Stimulated activated CD8-positive, alpha-beta memory T cell treated with anti-CD3 and anti-CD28 coated beads, Interleukin-15, amount 100 ng/mL, for 48 hours (primary cell): Measurements from ENCODE around the gene BCAN.

ENCODE experiments used
- DNase-seq, 2 donors: peaks; one replicate each; pipeline ENCODE4 v3.0.0-alpha.2; 2020; ENCODE audit warnings: low read depth in 2 of 2

Gene BCAN

DNA sequence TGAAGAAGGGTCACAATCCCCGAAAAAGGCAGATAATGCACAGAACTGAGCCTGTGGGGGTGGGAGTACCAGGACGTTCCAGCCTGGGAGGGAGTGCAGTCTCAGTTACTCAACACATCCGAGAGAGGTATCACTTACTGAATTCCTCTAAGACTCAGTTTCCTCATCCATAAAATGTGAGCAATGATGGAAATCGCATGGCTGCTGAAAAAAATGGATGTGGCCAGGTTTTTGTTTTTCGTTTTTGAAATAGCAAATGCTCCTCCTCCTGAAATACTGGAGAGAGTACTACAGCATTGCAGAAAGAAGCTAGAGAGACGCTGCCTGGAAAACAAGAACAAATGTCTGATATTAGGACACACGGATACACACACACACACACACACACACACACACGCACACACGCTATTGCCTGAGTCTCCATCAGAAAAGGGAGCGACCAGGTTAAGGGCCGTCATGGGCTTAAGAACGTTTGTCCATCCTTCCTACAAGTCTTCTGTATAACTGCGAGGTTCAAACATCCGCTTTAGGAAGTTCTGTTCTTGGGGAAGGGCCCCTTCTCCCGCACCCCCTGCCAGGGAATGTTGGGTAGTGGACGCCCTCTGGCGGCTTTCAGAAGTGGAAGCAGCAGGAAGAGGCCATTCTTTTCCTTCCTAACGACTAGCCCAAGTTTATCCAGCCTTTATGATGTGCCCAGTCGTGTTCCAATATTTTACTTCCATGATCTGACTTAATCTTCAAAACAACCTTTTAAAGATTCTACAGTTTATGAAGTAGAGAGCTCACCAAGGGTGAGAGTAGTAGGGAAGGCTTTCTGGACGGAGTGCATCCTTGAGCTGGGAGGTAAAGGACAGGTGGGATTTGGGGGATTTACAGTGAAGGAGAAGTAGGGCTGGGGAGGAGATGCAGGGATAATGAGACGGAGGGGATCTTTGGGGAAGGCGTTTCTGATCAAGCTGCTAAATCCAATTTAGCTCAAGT lies 36.0 kb downstream of the BCAN start:
- DNase-seq: no peak

DNA sequence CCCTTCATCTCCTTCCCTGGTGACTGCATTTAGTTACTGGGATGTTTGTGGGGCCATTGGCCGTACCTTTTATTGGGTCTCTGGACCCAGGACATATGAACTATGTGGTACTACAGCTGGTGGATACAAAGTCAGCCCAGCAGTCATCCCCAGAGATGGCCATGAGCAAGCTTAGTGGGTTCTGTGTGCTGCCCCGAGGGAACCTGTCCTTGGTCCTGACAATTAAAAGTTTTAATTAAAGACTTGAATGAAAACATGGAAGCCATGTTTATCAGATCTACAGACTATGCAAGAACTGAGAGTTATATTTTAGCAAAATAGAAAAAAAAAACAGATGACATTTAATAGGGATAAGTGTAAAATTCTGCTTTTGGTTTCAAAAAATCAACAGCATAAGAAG lies 38.1 kb downstream of the BCAN start:
- DNase-seq: no peak

DNA sequence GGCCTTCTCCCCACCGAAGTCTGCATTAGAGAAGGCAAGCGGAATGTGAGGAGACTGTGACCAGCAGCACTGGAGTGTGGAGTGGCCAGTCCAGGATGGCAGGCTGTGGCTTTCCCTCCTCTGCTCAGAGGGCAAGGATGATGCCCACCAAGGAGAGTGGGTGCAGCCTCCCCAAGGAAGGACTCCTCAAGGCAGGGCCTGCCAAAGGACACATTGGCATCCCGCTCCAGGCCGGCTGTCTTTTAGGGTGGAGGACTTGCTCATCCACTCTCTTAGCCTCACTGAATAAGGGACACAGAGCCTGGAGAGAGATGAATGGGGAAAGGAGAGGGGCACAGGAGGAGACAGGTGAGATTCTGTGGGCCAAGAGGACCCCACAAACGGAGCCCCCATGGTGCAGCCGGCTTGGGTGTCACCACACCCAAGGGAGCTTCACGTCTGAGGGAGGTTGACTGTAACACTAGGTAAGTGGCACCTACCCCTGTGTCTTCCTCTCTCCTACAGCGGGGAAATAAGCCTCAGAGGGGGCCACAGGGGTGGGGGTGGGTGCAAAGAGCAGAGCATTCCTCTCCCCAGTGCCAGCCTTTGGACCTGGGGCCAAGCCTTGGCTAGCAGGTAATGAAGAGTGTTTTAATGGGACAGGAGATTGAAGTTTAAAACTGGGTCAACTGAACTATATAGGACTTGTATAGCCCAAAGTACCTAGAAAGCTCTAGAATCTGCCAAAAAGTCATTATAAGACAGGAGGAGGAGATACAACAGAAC lies 39.5 kb downstream of the BCAN start:
- no peak for DNase-seq

DNA sequence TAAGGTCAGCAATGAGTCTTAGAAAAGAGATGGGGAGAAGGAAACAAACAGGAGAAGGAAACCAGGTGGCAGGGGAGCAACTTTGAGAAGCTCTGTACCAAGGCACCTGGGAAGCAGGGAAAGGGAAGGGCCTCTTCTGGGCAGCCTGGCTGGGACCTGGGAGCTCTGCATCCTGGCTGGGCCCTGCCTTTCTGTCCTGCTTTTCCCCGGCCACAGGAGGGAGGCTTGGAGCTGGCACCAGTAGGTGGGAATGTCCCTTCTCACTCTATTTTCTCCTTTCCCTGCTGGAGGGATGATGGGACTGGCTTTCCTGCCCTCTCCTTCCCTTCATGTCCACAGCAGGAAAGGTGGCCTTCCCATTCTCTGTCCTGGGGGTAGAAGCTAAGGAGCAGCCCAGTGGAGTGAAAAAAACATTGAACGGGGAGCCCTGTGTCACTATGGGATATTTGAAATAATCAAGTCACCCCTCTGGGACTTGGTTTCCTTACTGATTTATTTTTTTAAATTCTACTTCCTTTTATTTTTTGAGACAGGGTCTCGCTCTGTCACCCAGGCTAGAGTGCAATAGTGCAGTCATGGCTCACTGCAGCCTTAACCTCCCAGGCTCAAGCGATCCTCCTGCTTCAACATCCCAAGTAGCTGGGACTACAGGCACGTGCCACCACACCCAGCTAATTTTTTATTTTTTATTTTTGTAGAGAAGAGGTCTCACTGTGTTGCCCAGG lies 40.4 kb downstream of the BCAN start:
- DNase-seq: no peak

DNA sequence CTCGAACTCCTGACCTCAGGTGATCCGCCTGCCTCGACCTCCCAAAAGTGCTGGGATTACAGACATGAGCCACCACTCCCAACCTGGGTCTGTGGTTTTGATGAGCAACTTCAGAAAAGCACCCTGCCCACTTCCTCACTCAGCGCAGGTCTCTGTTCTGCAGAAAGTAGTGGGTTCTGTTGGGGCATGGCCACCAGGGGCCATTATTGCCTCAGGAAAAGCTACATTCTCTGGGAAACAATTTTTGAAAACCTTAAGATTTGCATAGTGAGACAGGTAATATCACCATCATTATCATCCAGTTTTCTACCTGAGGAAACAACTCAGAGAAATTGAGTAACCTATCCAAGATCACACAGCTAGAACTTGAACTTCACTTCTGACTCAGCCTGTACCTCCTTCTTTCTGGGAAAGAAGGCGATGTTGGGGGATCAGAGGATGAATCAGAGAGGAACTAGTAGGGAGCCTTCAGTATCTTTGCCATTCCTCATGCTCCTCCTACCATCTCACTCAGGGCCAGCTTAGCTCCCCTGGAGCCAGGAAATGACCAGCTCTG lies 42.4 kb downstream of the BCAN start:
- DNase-seq: peak in 1 of 2 donors; percentile 28

DNA sequence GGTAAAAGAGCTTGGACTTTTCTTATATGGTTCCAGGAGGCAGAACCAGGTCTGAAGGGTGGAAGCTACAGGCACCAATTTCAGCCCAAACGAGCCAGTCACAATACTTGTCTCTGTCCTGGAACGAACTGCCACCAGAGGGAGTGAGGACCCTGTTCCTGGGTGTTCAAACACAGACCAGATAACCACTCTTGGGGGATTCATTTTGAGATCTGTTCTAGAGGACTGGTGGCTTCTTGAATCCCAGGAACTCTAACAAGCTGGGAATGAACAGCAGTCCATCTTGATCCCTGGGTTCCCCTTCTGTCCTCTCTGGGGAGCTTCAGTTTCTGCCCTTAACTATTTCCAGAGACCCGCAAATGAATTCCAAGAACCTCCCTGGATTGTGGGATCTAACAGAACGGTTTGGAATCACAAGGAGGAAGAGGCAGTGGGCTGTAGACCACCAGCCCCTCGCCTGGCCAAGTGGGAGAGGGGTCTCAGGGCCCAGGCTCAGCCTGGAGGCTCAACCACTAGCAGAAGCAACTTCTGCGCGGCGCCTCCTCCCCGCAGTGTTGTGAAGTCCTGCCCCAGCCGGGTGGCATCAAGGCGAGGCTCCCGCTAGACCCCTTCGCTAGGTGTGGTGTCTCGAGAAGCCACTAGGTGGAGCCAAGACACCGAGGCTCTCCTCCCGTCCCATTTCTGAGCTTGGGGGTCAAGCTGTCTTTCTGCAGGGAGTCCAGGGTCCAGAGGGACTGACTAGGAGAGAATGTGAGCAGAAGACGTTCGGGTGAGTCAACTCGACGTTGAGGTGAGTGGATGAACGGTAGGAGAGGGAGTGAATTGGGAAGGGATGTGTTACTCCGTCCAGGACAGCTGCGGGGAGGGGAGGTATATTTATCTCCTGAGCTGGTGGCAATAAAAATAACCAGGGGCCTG lies 47.4 kb downstream of the BCAN start:
- peak; percentile 44 to 61 for DNase-seq

DNA sequence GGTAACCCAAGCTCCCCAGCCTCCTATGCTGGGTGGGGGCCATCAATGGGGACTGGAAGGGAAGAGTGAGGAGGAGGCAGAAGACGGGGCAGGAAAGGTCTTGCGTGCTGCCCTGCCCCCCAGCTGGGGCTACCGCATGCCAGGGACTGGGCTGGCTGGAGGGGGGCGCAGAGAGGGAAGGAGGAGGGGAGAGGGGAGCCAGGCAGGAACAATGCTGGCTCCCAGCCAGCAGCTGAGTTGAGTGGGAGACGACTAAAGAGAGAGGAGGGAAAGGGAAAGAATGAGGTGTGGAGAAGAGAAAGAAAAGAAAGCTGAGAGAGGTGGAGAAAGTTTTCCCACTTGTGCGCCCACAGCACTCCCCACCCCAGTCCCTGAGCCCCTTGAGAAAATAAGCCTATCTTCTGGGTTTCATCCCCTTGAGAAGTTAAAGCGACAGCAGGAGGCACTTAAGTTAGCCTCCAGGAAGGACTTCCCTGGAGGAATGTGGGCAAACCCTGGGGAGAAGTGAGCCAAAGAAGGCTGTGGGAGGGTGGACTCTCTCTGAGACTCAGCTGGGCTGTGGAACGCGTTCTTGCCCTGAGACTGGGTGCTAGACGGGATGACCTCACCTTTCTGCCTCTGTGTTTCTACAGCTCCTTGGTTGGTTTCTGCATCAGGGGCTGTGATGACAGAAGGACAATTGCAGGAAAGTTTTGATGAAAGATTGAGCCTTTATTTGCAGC lies 48.2 kb downstream of the BCAN start:
- no peak for DNase-seq

DNA sequence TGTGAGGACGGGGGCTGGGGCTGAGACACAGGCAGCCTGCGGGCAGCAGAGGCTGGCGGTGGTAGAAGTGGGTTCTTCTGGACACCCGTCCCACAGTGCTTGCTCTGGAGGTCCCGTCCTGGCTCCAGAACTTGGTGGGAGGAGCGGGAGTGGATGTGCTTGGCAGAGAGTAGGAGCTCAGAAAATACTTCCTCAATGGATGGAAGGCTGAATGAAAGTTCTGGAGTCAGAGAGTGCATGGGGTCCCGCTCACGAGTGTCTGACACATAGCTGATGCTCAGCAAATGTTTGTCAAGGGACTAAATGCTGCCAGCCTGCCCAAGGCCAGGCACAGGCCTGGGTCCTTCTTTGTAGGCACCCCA lies 48.7 kb downstream of the BCAN start:
- no peak for DNase-seq

DNA sequence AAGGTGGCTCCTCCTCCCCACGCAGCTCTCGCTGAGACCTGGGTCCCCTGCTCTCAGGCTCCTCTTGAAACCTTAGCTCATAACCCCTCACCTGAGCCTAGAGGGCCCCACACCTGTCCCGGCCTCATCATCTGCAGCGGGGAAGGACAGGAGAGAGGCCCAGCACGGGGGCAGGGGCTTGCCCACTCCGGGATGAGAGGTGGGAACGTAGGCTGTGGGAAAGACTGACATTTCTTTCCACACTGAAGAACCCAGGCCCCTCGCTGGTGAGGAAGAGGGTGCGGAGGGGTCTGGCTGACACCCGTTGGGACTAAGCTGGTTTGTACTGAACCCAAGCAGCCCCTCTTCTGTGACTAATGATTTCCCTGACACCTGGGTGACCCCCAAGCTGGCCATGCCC lies 49.3 kb downstream of the BCAN start:
- no peak for DNase-seq

DNA sequence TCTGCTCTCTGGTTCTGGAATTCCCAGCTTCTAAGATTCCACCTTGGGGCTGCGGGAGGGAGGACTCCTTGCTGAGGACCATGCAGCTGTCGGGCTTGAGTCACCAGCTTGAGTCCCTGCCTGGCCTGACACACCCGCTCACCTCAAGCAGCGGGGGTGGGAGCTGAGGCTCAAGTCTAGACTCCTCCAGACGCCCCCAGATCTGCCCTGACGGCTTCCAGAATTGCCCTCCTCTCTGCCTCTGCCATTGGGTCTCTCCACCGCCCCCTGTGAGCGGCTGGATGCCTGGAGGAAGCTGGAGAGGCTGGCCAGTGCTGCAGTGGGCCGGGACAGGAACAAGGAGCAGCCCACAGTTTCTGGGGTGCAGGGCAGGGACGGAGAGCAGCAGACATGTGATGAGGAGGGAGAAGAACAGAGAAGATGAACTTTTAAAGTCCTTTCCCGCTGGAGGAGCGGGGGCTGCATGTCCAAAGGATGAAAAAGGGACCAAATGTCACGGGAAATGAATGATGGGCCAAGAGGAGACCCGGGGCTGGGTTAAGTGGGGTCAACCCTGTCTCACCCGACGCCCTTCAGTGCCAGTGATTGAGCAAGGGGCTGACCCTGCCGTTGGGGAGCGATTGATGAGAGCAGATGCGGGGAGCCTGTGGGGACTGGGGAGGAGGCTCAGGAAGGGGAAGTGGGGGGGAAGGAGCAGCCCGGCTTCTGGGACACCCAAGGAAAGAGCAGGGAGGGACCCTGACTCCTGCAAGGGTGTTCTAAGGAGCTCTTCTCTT lies 49.9 kb downstream of the BCAN start:
- no peak for DNase-seq

DNA sequence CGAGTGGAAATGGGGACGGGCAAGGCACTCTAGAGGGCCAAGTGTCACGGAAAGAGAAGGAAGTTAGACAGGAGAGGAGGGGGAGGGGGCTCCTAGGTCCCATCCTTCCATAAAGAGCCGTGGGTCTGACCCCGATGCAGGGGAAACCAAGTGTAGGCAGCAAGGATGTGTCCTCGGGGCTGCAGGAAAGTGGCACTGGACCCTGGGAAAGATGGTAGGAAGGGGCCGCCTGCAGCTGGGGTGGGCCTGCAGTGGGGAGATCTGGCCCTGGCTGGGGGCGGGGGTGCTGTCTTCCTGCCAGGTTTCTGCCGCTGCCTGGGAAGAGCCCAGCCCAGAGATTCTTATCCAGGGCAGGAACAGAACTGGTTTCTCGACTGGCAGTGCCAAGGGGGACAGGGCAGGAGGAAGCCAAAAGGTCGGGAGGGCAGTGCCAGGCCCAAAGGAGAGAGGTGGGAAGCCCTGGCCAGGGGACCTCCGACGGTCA lies 50.6 kb downstream of the BCAN start:
- DNase-seq: no peak

DNA sequence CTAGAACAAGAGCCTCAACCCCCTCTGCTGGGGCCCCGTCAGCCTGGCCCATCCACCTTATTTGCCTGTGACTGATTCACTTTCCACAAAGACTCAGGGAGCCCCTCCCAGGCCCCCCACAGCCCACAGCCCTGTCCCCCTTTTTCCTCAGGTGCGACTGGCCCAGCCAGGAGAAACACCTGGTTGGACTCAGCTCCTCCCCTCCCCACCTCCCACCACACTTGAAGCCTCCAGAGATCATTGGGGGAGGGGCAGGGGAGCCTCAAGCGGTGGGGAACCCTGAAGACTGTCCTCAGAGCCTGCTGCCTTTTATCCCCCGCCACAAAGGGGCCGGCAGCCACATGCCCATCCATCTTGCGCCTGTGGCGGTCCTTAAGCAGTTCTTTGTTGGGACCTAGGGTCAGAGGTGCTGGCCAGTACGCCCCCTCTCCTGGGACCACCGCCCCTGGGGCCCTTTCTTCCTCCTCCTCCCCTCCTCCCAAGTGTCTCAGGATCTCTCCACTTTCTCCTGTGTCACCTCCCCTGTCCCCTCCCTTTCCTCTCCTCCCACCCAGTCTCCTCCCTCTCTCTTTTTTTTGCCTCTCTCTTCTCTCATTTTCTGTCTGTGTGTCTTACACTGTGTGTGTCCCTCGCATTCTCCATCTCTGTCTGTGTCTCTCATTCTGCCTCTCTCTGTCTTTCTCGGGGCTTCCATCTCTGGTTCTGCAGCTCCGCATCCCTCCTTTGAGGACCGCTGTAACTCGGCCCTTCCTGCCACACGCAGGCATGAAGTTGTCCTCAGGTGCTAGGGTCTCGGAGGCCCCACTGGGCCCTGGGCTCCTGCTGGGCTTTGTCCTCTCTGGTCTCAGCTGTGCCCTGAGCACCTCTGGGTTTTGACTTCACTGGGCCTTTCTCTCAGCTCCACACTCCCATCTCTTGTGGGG lies 51.3 kb downstream of the BCAN start:
- DNase-seq: no peak

DNA sequence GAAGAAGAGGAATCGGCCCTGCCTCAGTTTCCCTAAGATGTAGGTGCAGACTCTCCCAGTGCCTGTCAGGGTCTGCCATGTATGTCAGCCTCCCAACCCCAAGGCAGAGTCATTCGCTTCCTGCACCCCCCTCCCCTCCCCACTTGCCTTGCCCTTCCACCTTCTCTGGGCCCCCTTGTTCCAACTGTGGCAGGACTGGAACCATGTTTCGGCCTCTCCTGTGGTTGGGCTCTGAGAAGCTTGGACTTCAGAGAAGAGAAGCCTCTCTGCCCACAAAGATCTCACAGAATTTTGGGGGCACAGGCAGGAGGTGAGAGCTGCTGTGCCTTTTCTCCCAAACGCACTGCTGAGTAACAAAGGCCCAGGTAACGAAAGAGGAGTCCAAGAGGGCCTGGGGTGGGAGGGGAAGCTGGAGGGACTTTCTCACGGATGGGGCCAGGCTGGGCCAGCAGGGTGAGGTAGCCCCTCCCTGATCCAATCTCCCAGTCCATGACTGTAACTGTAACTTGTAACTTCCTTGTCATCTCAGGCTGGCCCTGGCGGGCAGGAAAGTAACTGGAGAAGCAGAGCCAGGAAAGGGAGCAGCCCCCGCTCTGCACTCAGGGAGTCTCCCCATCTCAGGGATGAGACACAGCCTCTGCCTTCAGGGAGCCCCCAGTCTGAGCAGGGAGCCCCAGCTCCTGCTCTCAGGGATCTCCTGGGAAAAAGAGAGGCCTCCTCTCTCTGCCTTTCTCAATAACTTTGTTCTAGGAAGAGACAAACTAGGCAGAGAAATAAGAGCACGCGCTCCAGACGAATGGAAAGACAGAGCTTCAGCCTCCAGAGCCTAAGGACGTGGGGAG lies 52.2 kb downstream of the BCAN start:
- no peak for DNase-seq

DNA sequence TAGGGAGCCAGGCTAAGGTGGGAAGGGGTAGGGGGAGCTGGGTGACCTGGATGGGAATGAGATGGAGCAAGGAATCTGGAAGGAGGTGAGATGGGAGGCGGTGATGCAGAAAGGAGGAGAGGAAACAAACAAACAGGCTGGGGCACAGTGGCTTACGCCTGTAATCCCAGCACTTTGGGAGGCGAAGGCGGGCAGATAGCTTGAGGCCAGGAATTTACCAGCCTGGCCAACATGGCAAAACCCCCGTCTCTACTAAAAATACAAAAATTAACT lies 52.7 kb downstream of the BCAN start:
- DNase-seq: no peak

DNA sequence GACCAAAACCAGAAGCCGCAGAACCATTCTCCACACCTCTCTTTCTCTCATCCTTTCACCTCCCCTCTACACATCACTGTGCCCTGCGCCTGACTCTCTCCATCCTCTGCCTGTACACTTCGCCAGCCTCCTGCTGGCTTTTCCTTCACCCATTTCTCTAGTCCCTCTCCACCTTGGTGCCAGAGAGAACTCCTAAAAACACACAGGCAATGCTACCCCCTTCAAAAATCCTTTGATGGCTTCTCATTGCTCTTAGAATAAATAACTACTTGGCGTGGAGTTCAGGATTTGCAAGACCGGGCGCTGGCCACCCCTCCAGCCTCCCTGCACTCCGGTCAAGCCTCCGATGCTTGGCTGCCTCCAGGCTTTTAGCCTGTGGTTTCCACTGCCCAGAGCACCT lies 54.8 kb downstream of the BCAN start:
- no peak for DNase-seq

DNA sequence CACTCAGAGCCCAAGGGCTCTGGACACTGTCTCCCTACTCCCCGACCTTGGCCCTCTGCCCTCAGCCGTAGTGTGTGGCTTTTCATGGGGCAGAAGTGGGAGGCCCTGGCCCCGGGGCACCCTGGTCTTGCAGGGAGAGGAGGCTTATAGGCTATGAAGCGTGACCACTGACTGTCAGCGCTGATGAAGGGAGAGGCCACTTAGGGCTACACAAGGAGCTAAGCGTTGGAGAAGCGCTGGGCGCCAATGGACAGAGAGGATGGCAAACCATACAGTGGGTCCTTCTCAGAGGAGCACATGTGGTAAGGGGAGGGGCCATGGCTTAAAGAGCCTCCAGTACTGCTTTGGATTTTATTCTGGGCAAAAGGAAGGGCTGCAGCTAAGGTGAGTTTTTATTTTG lies 55.6 kb downstream of the BCAN start:
- DNase-seq: no peak

DNA sequence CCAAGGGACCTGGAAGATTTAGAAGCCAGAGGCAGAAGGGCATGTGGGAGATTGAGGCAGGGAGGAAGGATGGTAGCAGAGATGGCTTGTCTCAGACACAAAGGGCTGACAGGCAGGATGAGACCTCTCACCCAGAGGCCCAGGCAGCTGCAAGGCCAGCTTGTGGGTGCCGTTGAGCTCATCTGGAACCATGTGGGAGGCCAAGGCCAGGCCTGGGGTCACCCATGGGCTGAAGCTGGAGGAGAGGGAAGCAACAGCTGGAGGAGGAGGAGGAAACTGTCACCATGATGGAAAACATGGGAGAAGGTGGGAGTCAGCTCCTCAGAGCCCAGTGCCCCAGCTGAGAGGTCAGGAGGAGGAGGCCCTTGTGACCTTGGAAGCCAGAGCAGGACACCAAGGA lies 57.1 kb downstream of the BCAN start:
- no peak for DNase-seq
